Measurements from ENCODE around the gene ZNF678.

GRCh38 chr1:227567256-227567655 lies 3.9 kb downstream of the ZNF678 start:
- TF ChIP-seq POLR2A (IDR thresholded peaks at IDR 0.05; ENCODE audit: low read length) (no peak), GATA1 (IDR thresholded peaks at IDR 0.05; ENCODE audit: low read depth, low read length) (no peak)
